H9 (cell line): ENCODE data around the gene ANXA3. TPM values are rescaled to one million over a fixed set of nuclear protein-coding genes. Genes with fewer than 3 reads are reported as not detected.

Experiments
- DNase-seq: peaks from one replicate; pipeline ENCODE4 v3.0.0-alpha.2; 2017
- H2AFZ ChIP-seq: one replicate; pipeline ENCODE4 v1.6.1; 2013; ENCODE audit warnings: mild to moderate bottlenecking, low read length, control low read depth, moderate library complexity
- H2AK5ac ChIP-seq: 2 replicates; pipeline ENCODE4 v1.6.1; 2013; ENCODE audit warnings: low read length, control low read depth, mixed read lengths; ENCODE audit not compliant: insufficient read length
- H2BK120ac ChIP-seq: one replicate; pipeline ENCODE4 v1.6.1; 2013; ENCODE audit warnings: low read depth, mild to moderate bottlenecking, low read length, control low read depth, inconsistent platforms; ENCODE audit not compliant: poor library complexity, severe bottlenecking
- H2BK12ac ChIP-seq: 2 replicates; pipeline ENCODE4 v1.6.1; 2013; ENCODE audit warnings: low read length, control low read depth, mixed read lengths, low read depth; ENCODE audit not compliant: insufficient read length
- H2BK15ac ChIP-seq: 2 replicates; pipeline ENCODE4 v1.6.1; 2013; ENCODE audit warnings: low read depth, low read length, control low read depth
- H2BK20ac ChIP-seq: one replicate; pipeline ENCODE4 v1.6.1; 2013; ENCODE audit warnings: low read depth, mild to moderate bottlenecking, low read length, control low read depth, inconsistent platforms; ENCODE audit not compliant: poor library complexity, severe bottlenecking
- H2BK5ac ChIP-seq: 2 replicates; pipeline ENCODE4 v1.6.1; 2013; ENCODE audit warnings: low read length, control low read depth, mixed read lengths; ENCODE audit not compliant: insufficient read length
- H3K14ac ChIP-seq: 2 replicates; pipeline ENCODE4 v1.6.1; 2013; ENCODE audit warnings: low read length, control low read depth; ENCODE audit not compliant: insufficient read depth
- H3K18ac ChIP-seq: 2 replicates; pipeline ENCODE4 v1.6.1; 2013; ENCODE audit warnings: low read depth, mild to moderate bottlenecking, mixed read lengths, low read length, control low read depth; ENCODE audit not compliant: insufficient read length
- H3K23ac ChIP-seq: 2 replicates; pipeline ENCODE4 v1.6.1; 2013; ENCODE audit warnings: low read length, control low read depth, mixed read lengths, low read depth; ENCODE audit not compliant: insufficient read length
- H3K23me2 ChIP-seq: 2 replicates; pipeline ENCODE4 v1.6.1; 2013; ENCODE audit warnings: low read depth, mild to moderate bottlenecking, mixed read lengths, low read length, control low read depth; ENCODE audit not compliant: insufficient read length, poor library complexity, severe bottlenecking
- H3K27ac ChIP-seq: 2 replicates; pipeline ENCODE4 v1.5.1; 2013; ENCODE audit warnings: low read length, control low read depth, mixed read lengths, low read depth; ENCODE audit not compliant: insufficient read length
- H3K27me3 ChIP-seq: 2 replicates; pipeline ENCODE4 v1.6.1; 2013; ENCODE audit warnings: low read length, control low read depth, inconsistent platforms; ENCODE audit not compliant: insufficient read depth
- H3K4ac ChIP-seq: 2 replicates; pipeline ENCODE4 v1.6.1; 2013; ENCODE audit warnings: low read depth, mild to moderate bottlenecking, control low read depth, inconsistent platforms, low read length, moderate library complexity
- H3K4me1 ChIP-seq: 2 replicates; pipeline ENCODE4 v1.6.1; 2013; ENCODE audit warnings: low read length, control low read depth, inconsistent platforms; ENCODE audit not compliant: insufficient read depth
- H3K4me2 ChIP-seq: 2 replicates; pipeline ENCODE4 v1.6.1; 2013; ENCODE audit warnings: low read length, control low read depth, mixed read lengths; ENCODE audit not compliant: insufficient read length, insufficient read depth
- H3K56ac ChIP-seq: 2 replicates; pipeline ENCODE4 v1.6.1; 2013; ENCODE audit warnings: low read depth, mild to moderate bottlenecking, mixed read lengths, low read length, control low read depth; ENCODE audit not compliant: insufficient read length
- H3K79me1 ChIP-seq: 2 replicates; pipeline ENCODE4 v1.6.1; 2013; ENCODE audit warnings: low read depth, mild to moderate bottlenecking, moderate library complexity, low read length, control low read depth, inconsistent platforms; ENCODE audit not compliant: insufficient read depth, poor library complexity, severe bottlenecking
- H3K79me2 ChIP-seq: 2 replicates; pipeline ENCODE4 v1.6.1; 2013; ENCODE audit warnings: low read length, control low read depth, inconsistent platforms; ENCODE audit not compliant: insufficient read depth
- H3K9ac ChIP-seq: 2 replicates; pipeline ENCODE4 v1.6.1; 2013; ENCODE audit warnings: low read length, control low read depth, mixed read lengths; ENCODE audit not compliant: insufficient read length; ENCODE audit errors: extremely low read depth
- H3K9me3 ChIP-seq: one replicate; pipeline ENCODE4 v1.6.1; 2013; ENCODE audit warnings: low read depth, low read length, inconsistent platforms; ENCODE audit not compliant: control insufficient read depth
- H3T11ph ChIP-seq: one replicate; pipeline ENCODE4 v1.6.1; 2013; ENCODE audit warnings: mild to moderate bottlenecking, low read length, control low read depth, inconsistent platforms
- H4K20me1 ChIP-seq: one replicate; pipeline ENCODE4 v1.6.1; 2013; ENCODE audit not compliant: control insufficient read depth, insufficient read length, insufficient read depth
- H4K5ac ChIP-seq: 2 replicates; pipeline ENCODE4 v1.6.1; 2013; ENCODE audit warnings: low read depth, mild to moderate bottlenecking, mixed read lengths, low read length, control low read depth; ENCODE audit not compliant: insufficient read length
- H4K8ac ChIP-seq: replicated peaks from 2 replicates; pipeline ENCODE4 v1.6.1; 2013; ENCODE audit warnings: low read length, control low read depth, mixed read lengths, low read depth; ENCODE audit not compliant: insufficient read length
- H4K91ac ChIP-seq: 2 replicates; pipeline ENCODE4 v1.6.1; 2013; ENCODE audit warnings: low read depth, mild to moderate bottlenecking, moderate library complexity, mixed read lengths, low read length, control low read depth; ENCODE audit not compliant: insufficient read length
- H3K27ac Mint-ChIP-seq, 3 experiments: 2 replicates in 2 of 3; 3 replicates in 1 of 3; pipeline ENCODE4 v1.8.0; 2020 to 2021; ENCODE audit warnings: mixed read lengths in 3 of 3, mild to moderate bottlenecking in 1 of 3, moderate library complexity in 1 of 3
- H3K27me3 Mint-ChIP-seq: 2 replicates; pipeline ENCODE4 v1.8.0; 2021; ENCODE audit warnings: low read depth, mild to moderate bottlenecking, moderate library complexity, mixed read lengths
- H3K36me3 Mint-ChIP-seq, 3 experiments: 2 replicates in 2 of 3; 3 replicates in 1 of 3; pipeline ENCODE4 v1.8.0; 2020 to 2021; ENCODE audit warnings: low read depth in 3 of 3, mixed read lengths in 3 of 3; ENCODE audit not compliant: insufficient read depth in 1 of 3
- H3K4me1 Mint-ChIP-seq, 2 experiments: 2 replicates each; pipeline ENCODE4 v1.8.0; 2020; ENCODE audit warnings: mixed read lengths in 2 of 2
- H3K4me3 Mint-ChIP-seq, 2 experiments: 2 replicates in 1 of 2; 3 replicates in 1 of 2; pipeline ENCODE4 v1.8.0; 2020 to 2021; ENCODE audit warnings: mild to moderate bottlenecking in 2 of 2, mixed read lengths in 2 of 2, moderate library complexity in 1 of 2
- H3K9me3 Mint-ChIP-seq, 2 experiments: 2 replicates in 1 of 2; 3 replicates in 1 of 2; pipeline ENCODE4 v1.8.0; 2020; ENCODE audit warnings: mild to moderate bottlenecking in 2 of 2, mixed read lengths in 2 of 2, moderate library complexity in 1 of 2
- WGBS: extraction: QIAGEN DNeasy Blood & Tissue Kit; methylation state at CpG from one replicate; pipeline ENCODE4 v1.1.7; 2013; ENCODE audit warnings: missing lambda C conversion rate, low lambda C conversion rate, mixed read lengths; ENCODE audit not compliant: insufficient read length; ENCODE audit errors: extremely low coverage; 5-methylcytosine and 5-hydroxymethylcytosine counted together
- total RNA-seq: library from RNA; stranded (reverse); gene quantifications from 2 replicates; pipeline ENCODE4 v1.2.1, GENCODE V29; 2021
- TF ChIP-seq, protein P1 (sequence below): fragments of 200-600 bp; sonication (generic); conservative IDR thresholded peaks from 3 replicates; pipeline ENCODE4 v1.8.0; 2021; ENCODE audit warnings: antibody characterized with exemption, mild to moderate bottlenecking

ANXA3 gene
- total RNA-seq, 1 experiment from 2014 or later, result 20.6 TPM

DNA sequence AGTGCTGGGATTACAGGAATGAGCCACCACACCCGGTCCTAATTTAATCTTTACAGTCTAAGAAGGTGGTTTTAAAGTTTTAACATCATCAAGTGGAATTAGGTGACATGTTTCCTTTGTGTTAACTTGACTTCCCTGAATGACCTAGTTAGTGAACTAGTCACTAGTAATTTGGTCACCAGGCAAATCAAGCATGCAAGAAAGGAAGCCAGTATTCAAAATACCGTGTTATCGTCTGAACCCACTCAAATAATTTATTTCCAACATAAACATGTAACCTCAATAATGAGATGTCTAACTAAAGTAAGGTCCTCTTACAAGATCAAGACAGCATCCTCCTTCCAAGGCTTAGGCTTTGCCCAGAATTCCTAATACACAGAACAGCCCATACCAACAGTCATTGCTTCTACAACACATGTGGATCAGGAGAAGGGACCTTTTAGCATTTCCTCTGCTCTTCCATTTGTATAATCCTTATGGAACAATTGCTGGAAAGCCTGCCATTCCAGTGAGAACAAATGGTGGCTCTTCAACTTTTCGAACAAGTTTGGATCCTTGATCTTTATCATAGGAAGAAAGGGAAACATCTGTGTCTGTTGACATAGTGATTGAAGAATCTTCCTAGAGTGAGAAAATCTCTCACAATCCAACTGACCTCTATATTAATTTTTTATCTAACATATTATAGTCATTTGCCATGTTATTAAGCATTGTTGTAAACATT, 97.2 kb downstream of the ANXA3 start:
- no peaks in the 10 kb centered on the region for H3K27me3 Mint-ChIP-seq
- H3K23me2 ChIP-seq, result no peaks in the 10 kb centered on the region
- H2BK15ac ChIP-seq, result no peak overlapping the region
- no peaks in the 10 kb centered on the region for H3K36me3 Mint-ChIP-seq
- no peak overlapping the region for H2AFZ ChIP-seq
- no peak overlapping the region for H3T11ph ChIP-seq
- H3K4me3 Mint-ChIP-seq, result no peak overlapping the region
- H3K27ac Mint-ChIP-seq, result no peak overlapping the region
- H4K20me1 ChIP-seq, result no peaks in the 10 kb centered on the region
- H4K91ac ChIP-seq, result no peak overlapping the region
- no peaks in the 10 kb centered on the region for H3K79me1 ChIP-seq
- H2BK120ac ChIP-seq, result no peak overlapping the region
- no peak overlapping the region for H2BK20ac ChIP-seq
- H3K79me2 ChIP-seq, result no peaks in the 10 kb centered on the region
- H3K4ac ChIP-seq, result no peak overlapping the region
- TF ChIP-seq, protein P1, sequence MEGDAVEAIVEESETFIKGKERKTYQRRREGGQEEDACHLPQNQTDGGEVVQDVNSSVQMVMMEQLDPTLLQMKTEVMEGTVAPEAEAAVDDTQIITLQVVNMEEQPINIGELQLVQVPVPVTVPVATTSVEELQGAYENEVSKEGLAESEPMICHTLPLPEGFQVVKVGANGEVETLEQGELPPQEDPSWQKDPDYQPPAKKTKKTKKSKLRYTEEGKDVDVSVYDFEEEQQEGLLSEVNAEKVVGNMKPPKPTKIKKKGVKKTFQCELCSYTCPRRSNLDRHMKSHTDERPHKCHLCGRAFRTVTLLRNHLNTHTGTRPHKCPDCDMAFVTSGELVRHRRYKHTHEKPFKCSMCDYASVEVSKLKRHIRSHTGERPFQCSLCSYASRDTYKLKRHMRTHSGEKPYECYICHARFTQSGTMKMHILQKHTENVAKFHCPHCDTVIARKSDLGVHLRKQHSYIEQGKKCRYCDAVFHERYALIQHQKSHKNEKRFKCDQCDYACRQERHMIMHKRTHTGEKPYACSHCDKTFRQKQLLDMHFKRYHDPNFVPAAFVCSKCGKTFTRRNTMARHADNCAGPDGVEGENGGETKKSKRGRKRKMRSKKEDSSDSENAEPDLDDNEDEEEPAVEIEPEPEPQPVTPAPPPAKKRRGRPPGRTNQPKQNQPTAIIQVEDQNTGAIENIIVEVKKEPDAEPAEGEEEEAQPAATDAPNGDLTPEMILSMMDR, result no peak
- DNase-seq, result no peak
- H3K14ac ChIP-seq, result no peak overlapping the region
- peaks cover 2% of the 10 kb centered on the region; the same call in 1 of the 2 replicates for H3K4me1 ChIP-seq
- H2BK5ac ChIP-seq, result no peak overlapping the region
- no peak overlapping the region for H2BK12ac ChIP-seq
- H3K4me2 ChIP-seq, result no peak overlapping the region
- H3K9me3 Mint-ChIP-seq, result no peaks in the 10 kb centered on the region
- H3K9ac ChIP-seq, result no peak overlapping the region
- H3K23ac ChIP-seq, result no peak overlapping the region
- no peaks in the 10 kb centered on the region for H3K9me3 ChIP-seq
- no peak overlapping the region for H3K27ac ChIP-seq
- no peak overlapping the region for H2AK5ac ChIP-seq
- H3K18ac ChIP-seq, result no peak overlapping the region
- no CpG with 5 or more reads among the region's 4 CpGs for WGBS
- no peak overlapping the region for H4K5ac ChIP-seq
- no peak overlapping the region for H4K8ac ChIP-seq
- no peaks in the 10 kb centered on the region; the same call in 1 of the 2 replicates for H3K27me3 ChIP-seq
- H3K56ac ChIP-seq, result no peak overlapping the region
- H3K4me1 Mint-ChIP-seq, result peaks cover 0 to 6% of the 10 kb centered on the region in 2 experiments; a peak in 2 of 4 replicates
